Large intestine (tissue), 3 donors: ENCODE data around the gene PEAK1. TPM values are rescaled to one million over a fixed set of nuclear protein-coding genes. Genes with fewer than 3 reads are reported as not detected.
"Not testable (repeated sequence)": the region's sequence is repeated elsewhere in the genome, so short reads cannot be mapped to it uniquely, and the experiment has no call there.

Source experiments
- DNase-seq, 2 donors: peaks; one replicate each; pipeline versions ENCODE4 v3.0.0 to v3.0.0-alpha.2; 2013
- H3K27ac ChIP-seq: one replicate; pipeline ENCODE4 v1.5.1; 2013; ENCODE audit warnings: low read length
- H3K27me3 ChIP-seq: 2 replicates; pipeline ENCODE4 v1.6.1; 2013; ENCODE audit warnings: low read length; ENCODE audit not compliant: control insufficient read depth, insufficient read depth
- H3K36me3 ChIP-seq: 2 replicates; pipeline ENCODE4 v1.6.1; 2013; ENCODE audit warnings: low read length; ENCODE audit not compliant: control insufficient read depth, insufficient read depth
- H3K4me1 ChIP-seq: one replicate; pipeline ENCODE4 v1.6.1; 2013; ENCODE audit warnings: low read length; ENCODE audit not compliant: control insufficient read depth, insufficient read depth
- H3K4me3 ChIP-seq: one replicate; pipeline ENCODE4 v1.5.1; 2013; ENCODE audit warnings: low read length
- H3K9me3 ChIP-seq: one replicate; pipeline ENCODE4 v1.6.1; 2013; ENCODE audit warnings: mild to moderate bottlenecking, low read depth, low read length, moderate library complexity; ENCODE audit not compliant: control insufficient read depth
- WGBS: methylation state at CpG from one replicate; pipeline ENCODE4 v1.1.5; 2013; ENCODE audit warnings: low lambda C conversion rate; ENCODE audit not compliant: insufficient coverage; 5-methylcytosine and 5-hydroxymethylcytosine counted together
- polyA plus RNA-seq: library from polyadenylated mRNA; unstranded; fragments of 120-200 nt; gene quantifications from one replicate; pipeline ENCODE4 v1.2.1, GENCODE V29; 2013

Gene PEAK1
- polyA plus RNA-seq, 1 donor = 25.7 TPM

DNA sequence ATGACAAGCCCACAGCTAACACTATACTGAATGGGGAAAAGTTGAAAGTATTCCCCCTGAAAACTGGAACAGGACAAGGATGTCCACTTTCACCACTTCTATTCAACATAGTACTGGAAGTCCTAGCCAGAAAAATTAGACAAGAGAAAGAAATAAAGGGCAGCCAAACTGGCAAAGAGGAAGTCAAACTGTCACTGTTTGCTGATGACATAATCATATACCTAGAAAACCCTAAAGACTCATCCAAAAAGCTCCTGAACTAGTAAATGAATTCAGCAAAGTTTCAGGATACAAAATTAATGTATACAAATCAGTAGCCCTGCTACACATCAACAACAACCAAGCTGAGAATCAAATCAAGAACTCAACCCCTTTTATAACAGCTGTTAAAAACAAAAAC lies 146.8 kb downstream of the PEAK1 start:
- H3K27ac ChIP-seq, DNase-seq, H3K4me3 ChIP-seq, H3K4me1 ChIP-seq, H3K27me3 ChIP-seq, H3K9me3 ChIP-seq, H3K36me3 ChIP-seq: not testable (repeated sequence)

DNA sequence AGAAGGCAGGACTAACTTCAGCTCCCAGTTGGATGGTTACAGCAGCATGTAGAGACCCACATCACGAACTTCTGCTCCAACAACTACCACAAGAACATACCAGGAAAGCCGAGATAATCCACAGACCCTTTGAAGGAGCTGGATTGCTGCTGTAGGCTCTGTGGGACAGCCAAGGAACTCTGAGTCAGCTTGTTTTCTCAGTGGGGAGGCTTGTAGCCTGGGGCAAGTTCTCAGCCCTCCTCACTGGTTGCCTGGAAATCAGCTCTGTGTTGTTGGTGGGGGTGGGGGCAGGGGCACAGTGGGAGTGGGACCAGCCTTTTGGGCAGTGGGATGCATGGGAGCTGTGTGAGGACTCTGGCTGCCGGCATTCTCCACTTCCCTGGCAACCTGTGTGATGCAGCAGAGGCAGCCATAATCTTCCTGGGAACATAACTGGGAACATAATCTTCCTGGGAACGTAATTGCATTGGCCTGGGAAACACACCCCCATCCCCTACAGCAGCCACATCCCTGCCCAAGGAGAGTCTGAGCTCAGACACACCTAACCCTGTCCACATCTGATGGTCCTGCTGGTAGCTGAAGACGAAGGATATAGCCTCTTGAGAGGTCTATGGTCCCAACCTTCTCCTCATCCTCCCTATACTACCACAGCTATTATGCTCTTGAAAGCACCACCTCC lies 153.1 kb downstream of the PEAK1 start:
- Histone ChIP-seq H3K4me3 (no peak overlapping the region), H3K9me3 (no peaks in the 10 kb centered on the region), H3K4me1 (no peaks in the 10 kb centered on the region), H3K36me3 (no peaks in the 10 kb centered on the region), H3K27ac (no peak overlapping the region), H3K27me3 (no peaks in the 10 kb centered on the region)
- whole genome bisulfite sequencing = no CpG with 5 or more reads among the region's 5 CpGs
- no peak for DNase-seq

DNA sequence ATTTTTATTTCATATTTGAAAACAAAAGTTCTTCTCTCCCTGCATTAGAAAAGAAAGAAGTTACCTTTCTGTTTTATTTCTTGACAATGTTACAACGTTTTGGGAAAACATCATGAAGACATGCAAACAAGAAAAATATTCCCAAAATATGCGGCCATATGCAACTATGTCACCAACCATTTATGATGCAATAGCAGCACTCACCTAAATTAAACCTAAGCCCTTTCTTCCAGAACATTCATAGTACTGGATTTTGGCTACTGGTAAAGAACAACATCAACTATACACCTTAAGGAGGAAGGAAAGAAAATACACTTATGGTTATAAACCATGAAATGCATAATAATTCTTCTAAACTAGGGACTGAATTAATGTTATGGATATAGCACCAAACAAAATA lies 164.5 kb downstream of the PEAK1 start:
- no peaks in the 10 kb centered on the region for H3K4me1 ChIP-seq
- no peaks in the 10 kb centered on the region for H3K9me3 ChIP-seq
- no peak for DNase-seq
- no peak overlapping the region for H3K4me3 ChIP-seq
- peaks cover 5% of the 10 kb centered on the region for H3K36me3 ChIP-seq
- no peaks in the 10 kb centered on the region for H3K27me3 ChIP-seq
- WGBS = 94% methylated on average over 2 of the region's 2 CpGs
- H3K27ac ChIP-seq = no peak overlapping the region

DNA sequence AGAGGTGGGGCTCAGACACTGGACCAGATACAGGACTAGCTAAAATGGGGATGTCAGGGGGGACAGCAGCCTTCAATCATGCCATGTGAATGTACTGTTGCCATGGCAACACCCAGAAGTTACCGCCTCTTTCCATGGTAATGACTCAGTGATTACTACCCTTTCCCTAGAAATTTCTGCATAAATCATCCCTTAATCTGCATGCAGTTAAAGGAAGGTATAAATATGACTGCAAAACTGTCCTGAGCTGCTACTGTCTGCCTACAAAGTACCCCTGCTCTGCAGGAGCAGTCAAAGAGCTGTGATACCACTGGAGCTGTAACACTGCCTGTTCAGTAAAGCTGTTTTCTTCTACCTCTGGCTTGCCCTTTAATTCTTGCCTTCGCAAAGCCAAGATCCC lies 168.2 kb downstream of the PEAK1 start:
- Histone ChIP-seq H3K36me3 (peaks cover 12% of the 10 kb centered on the region), H3K27me3 (no peaks in the 10 kb centered on the region), H3K4me3 (no peak overlapping the region), H3K9me3 (no peaks in the 10 kb centered on the region), H3K4me1 (no peaks in the 10 kb centered on the region), H3K27ac (no peak overlapping the region)
- WGBS = no CpG with 5 or more reads among the region's 2 CpGs
- DNase-seq = no peak

DNA sequence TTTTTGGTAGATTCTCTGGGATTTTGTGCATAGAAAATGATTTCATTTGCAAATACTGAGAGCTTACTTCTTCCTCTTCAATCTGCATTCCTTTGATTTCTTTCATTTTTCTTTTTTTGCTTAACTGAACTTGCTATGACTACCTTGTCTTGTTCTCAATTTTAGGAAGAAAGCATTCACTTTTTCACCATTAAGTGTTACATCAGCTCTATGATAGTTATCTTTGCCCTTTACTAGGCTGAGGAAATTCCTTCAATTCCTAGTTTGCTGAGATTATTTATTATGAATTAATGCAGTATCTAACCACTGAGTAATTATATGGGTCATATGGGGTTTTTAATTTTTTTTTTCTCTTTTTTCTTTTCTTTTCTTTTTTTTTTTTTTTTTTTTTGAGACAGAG lies 172.8 kb downstream of the PEAK1 start:
- Histone ChIP-seq H3K27ac (no peak overlapping the region), H3K4me1 (no peaks in the 10 kb centered on the region), H3K4me3 (no peak overlapping the region), H3K9me3 (no peaks in the 10 kb centered on the region), H3K27me3 (no peaks in the 10 kb centered on the region), H3K36me3 (peaks cover 14% of the 10 kb centered on the region)
- DNase-seq = no peak

DNA sequence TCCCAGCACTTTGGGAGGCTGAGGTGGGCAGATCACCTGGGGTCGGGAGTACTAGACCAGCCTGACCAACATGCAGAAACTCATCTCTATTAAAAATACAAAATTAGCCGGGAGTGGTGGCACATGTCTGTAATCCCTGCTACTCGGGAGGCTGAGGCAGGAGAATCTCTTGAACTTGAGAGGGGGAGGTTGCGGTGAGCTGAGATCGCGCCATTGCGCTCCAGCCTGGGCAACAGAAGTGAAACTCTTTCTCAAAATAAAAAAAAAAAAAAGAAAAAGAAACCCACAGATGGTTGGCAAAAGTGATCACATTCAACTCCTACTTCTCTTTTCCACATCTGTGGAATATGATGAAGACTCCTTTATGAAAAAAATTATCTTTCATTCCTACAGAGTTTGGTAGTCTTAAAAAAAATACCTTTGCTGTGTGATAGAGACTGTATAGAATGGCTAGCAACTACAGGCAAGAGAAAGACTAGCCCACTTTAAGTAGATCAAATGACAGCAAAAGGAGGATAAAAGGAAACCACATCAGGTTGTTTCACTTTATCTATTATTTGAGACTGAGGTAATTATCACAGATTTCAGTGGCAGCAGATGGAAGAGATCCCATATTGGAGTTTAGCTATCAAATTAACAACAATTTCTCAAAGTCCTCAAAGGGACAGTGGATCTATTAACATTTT lies 176.0 kb downstream of the PEAK1 start:
- WGBS = 100% methylated on average over 4 of the region's 7 CpGs
- no peaks in the 10 kb centered on the region for H3K27me3 ChIP-seq
- H3K9me3 ChIP-seq = no peaks in the 10 kb centered on the region
- H3K4me3 ChIP-seq = no peak overlapping the region
- no peaks in the 10 kb centered on the region for H3K4me1 ChIP-seq
- DNase-seq = no peak
- H3K36me3 ChIP-seq = peaks cover 5% of the 10 kb centered on the region
- no peak overlapping the region for H3K27ac ChIP-seq

DNA sequence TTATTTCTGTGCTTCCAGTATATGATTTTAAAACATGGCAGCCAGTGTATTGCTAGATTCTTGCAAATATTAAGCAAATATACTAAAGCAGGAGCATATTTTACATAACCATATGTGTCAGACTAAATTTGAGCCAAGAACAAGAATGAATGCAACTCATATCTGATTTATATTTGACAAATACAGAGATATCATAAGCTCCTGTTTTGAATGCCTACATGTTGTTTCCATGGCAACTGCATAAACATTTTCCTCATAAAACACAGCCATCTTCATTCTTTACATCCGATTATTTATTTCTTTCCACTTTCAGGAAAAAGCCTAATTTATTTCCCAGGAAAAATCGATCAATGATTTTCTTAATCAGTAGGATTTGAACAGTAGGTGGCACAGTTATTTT lies 176.8 kb downstream of the PEAK1 start:
- Histone ChIP-seq H3K4me3 (no peak overlapping the region), H3K9me3 (no peaks in the 10 kb centered on the region), H3K27ac (no peak overlapping the region), H3K27me3 (no peaks in the 10 kb centered on the region), H3K4me1 (no peaks in the 10 kb centered on the region), H3K36me3 (peaks cover 5% of the 10 kb centered on the region)
- DNase-seq = no peak
- WGBS = 56% methylated on average over 1 of the region's 2 CpGs

DNA sequence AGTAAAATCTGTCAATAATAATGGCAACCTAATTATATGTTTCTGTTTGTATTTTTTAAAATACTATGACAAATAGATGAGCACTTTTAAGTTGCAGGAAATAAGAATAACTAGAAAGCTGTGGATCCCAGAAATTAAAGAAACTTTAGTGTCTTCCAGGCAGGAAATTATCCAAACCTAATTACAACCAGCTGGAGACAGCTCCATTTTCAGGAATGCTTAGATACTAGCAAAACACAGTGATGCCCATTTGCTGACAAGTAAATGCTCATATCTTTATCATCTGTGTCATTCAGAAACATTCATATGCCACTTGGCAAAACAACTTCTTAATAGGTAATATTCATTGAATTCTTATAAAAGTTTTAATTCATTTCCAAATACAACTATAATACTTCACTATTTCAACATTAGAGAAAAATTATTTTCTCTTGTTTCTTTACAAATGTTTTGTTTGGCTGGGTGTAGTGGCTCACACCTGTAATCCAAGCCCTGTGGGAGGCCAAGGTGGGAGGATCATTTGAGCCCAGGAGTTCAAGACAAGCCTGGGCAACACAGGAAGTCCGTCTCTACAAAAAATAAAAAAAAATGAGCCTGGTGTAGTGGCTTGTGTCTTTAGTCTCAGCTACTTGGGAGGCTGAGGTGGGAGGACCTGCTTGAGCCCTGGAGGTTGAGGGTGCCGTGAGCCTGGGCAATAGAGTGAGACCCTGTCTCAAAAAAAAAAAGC lies 179.9 kb downstream of the PEAK1 start:
- DNase-seq = no peak
- no CpG with 5 or more reads among the region's 2 CpGs for WGBS
- peaks cover 8% of the 10 kb centered on the region for H3K36me3 ChIP-seq

DNA sequence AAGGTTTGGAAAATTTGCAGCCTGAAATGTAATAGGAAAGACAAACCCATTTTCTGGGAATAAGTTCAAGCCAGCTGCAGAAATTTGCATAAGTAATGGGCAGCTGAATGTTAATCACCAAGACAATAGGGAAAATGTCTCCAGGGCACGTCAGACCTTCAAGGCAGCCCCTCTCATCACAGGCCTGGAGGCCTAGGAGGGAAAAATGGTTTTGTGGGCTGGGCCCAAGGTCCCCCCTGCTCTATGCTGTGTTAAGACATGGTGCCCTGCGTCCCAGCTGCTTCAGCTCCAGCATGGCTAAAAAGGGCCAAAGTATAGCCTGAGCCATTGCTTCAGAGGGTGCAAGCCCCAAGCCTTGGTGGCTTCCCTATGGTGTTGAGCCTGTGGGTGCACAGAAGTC lies 184.3 kb downstream of the PEAK1 start:
- no CpG with 5 or more reads among the region's 2 CpGs for WGBS
- H3K9me3 ChIP-seq = peaks cover 3% of the 10 kb centered on the region
- H3K36me3 ChIP-seq = peaks cover 11% of the 10 kb centered on the region
- DNase-seq = no peak
- no peaks in the 10 kb centered on the region for H3K27me3 ChIP-seq
- no peak overlapping the region for H3K4me3 ChIP-seq
- H3K27ac ChIP-seq = no peak overlapping the region
- H3K4me1 ChIP-seq = no peaks in the 10 kb centered on the region

More for the DNA sequence above, 179.9 kb downstream of the PEAK1 start:
- Histone ChIP-seq H3K27ac (no peak overlapping the region), H3K4me1 (no peaks in the 10 kb centered on the region), H3K27me3 (no peaks in the 10 kb centered on the region), H3K9me3 (peaks cover 3% of the 10 kb centered on the region), H3K4me3 (no peak overlapping the region)

DNA sequence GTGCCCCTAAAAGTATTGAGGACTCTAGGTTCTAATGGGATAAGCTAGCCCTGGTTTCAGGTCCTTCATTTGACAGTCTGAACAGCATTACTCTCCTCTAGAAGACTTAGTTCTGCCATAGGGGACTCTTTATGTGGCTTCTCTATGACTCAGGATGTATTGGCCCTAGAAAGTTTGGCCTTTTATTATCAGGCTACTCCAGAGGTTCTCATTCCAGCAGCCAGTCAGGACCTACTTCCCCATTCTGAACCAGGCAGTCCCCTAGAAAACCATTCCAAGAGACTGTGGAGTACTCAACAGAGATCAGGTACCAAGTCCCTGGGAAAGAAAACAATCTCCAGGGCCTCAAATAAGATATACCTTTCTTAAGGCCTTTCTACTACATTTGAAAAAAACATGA lies 191.1 kb downstream of the PEAK1 start:
- DNase-seq = no peak
- Histone ChIP-seq H3K27me3 (no peaks in the 10 kb centered on the region), H3K36me3 (peaks cover 3% of the 10 kb centered on the region), H3K9me3 (no peaks in the 10 kb centered on the region), H3K27ac (no peak overlapping the region), H3K4me1 (peaks cover 12% of the 10 kb centered on the region), H3K4me3 (no peak overlapping the region)
